Astrocyte of the cerebellum (primary cell): Measurements from ENCODE around the gene ETFDH.

Source experiments
- DNase-seq: peaks from one replicate; pipeline ENCODE4 v3.0.0-alpha.2; 2011; ENCODE audit warnings: low read depth
- H3K4me3 ChIP-seq: 2 replicates; pipeline ENCODE4 v1.5.1; 2011; ENCODE audit warnings: mild to moderate bottlenecking, low read depth, low read length, moderate library complexity
- in situ Hi-C: cut with HindIII; loops from 2 replicates; pipeline ENCODE4 v1.10.0; 2017; ENCODE audit warnings: low sequenced_read_pairs
- TF ChIP-seq, protein P1 (sequence below): IDR thresholded peaks from 2 replicates; pipeline ENCODE4 v1.5.1; 2012; ENCODE audit warnings: low read length, low read depth, moderate library complexity, mild to moderate bottlenecking; ENCODE audit errors: missing control alignments

Gene ETFDH

DNA sequence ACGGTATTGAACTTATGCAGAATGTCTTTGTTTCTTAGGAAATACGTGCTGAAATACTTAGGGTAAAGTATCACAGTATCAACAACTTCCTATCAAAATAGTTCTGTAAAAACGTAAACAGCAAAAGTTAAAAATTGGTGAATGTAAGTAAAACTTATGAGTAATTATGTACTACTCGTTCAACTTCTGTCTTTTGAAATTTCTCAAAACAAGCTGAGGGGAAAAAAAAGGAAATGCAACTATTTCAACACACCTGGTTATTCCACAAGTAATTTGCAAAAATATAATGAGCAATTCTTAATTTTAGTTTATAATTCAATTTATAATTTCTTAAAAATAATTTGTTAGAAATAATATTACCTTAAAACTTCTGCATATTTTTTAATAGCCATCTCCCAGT, 42.8 kb downstream of the ETFDH start:
- DNase-seq, result no peak
- no peak overlapping the region for H3K4me3 ChIP-seq
- in situ Hi-C loops, result loop anchor here (25.0 kb wide), 1 partner anchor 472 kb away; no protein-coding TSS in a partner anchor
- TF ChIP-seq, protein P1, sequence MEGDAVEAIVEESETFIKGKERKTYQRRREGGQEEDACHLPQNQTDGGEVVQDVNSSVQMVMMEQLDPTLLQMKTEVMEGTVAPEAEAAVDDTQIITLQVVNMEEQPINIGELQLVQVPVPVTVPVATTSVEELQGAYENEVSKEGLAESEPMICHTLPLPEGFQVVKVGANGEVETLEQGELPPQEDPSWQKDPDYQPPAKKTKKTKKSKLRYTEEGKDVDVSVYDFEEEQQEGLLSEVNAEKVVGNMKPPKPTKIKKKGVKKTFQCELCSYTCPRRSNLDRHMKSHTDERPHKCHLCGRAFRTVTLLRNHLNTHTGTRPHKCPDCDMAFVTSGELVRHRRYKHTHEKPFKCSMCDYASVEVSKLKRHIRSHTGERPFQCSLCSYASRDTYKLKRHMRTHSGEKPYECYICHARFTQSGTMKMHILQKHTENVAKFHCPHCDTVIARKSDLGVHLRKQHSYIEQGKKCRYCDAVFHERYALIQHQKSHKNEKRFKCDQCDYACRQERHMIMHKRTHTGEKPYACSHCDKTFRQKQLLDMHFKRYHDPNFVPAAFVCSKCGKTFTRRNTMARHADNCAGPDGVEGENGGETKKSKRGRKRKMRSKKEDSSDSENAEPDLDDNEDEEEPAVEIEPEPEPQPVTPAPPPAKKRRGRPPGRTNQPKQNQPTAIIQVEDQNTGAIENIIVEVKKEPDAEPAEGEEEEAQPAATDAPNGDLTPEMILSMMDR, result no peak

DNA sequence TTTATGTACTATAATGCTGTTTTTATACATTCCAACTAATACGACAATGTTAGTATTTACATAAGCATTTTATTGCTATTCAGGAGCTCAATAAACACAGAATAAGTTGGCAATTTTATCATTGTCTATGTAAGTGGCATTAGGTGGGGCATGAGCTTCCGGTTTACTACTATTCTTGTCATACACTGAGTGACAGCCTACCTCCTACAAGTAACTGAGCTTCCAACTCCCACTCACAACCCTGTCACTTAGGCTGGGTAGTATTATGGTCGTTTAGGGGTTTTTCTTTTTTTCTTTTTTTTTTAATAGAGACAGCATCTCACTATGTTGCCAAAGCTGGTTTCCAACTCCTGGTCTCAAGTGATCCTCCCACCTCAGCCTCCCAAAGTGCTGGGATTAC, 43.7 kb downstream of the ETFDH start:
- TF ChIP-seq, protein P1, result no peak
- H3K4me3 ChIP-seq, result no peak overlapping the region
- in situ Hi-C loops, result loop anchor here (25.0 kb wide), 1 partner anchor 471 kb away; no protein-coding TSS in a partner anchor
- DNase-seq, result no peak

DNA sequence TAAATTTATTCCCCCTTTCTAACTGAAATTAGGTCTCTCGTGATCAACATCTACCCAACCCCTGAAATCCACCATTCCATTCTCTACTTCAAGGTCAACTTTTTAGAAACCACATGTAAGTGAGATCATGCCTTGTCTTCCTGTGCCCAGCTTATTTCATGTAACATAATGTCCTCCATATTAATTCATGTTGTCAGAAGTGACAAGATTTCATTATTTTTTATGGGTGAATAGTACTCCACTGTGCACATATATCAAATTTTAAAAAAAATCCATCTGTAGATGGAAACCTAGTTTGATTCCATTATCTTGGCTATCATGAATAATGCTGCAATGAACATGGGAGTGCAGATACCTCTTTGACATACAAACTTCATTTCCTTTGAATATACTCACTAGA, 49.6 kb downstream of the ETFDH start:
- TF ChIP-seq, protein P1, result no peak
- no peak overlapping the region for H3K4me3 ChIP-seq
- DNase-seq, result no peak
- in situ Hi-C loops, result loop anchor here (25.0 kb wide), 1 partner anchor 466 kb away; no protein-coding TSS in a partner anchor

DNA sequence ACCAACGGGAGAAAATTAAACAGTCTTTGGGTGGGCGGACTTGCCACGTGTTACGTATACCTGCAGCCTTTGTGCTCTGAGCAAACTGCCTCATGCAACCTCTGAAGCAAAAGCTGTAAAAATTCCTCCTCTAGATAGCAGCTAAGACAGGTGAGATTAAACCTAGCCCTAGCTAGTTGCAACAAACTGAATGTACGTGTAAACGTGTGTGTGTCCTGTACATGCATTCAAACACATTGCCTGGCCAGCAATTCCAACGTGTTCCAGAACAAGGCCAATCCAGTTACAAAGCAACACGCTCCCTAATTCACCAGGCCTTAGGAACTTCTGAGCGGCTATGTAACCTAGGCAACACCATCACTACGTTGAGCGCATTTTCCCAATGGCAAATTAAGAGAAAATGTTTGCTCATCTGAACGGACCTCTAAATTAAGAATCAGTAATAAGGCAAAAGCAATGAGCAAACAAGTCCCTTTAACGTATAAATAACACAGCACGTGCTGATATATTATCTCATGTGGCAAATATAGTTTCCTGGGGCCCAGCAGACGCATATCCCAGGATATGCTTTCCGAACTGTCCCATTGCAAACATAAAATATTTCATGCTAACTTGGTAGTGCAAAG, 50.3 kb downstream of the ETFDH start:
- TF ChIP-seq, protein P1, result no peak
- DNase-seq, result no peak
- in situ Hi-C loops, result loop anchor here (25.0 kb wide), 1 partner anchor 465 kb away; no protein-coding TSS in a partner anchor
- peak overlapping the region; percentile 67 for H3K4me3 ChIP-seq

DNA sequence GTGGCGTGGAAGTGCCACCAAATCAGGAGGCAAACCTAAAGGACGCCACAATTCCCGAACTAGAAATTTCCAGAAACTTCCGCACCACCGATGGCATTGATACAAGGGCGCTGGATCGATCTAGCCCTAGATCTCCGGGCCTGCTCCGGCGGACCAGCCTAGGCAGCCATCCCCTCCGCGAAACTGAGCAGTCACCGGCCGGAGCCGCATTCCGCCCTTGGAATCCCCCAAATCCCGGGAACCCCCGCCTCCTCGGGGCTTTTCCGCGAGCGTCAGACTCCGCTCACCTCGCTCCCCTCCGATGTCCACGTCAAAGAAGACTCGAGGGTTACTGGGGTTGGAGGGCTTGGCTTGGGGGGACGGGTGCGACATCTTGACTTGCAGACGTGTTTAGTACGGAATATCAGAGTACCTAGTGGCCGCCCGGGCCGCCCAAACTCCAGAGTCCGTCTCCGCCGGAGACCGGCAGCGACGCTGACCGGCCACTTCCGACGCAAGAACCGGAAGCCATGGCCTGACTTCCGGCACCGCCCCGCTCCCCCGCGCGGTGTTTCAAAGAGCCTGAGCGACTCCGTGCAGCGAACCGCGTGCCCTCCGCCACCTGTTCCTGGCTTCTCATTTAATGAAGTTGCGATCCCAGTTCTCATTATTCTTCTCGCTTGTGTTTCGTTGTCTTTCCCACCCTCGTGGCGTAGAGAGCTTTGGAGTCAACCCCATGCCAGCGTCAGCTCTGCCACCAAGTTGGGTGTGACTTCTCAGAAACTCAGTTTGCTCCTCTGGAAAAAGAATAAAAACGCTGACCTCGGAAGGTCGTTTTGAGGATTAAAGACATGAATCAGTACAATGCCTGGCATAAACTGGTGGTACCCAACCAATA, 51.1 kb downstream of the ETFDH start, which contains the start of gene PPID:
PPID (minus strand) TSS at position 480 of the 877 bp plus-strand sequence; CDS start at position 372, 108 bp downstream.
- in situ Hi-C loops, result loop anchor here (25.0 kb wide), 1 partner anchor 464 kb away; no protein-coding TSS in a partner anchor
- TF ChIP-seq, protein P1, result no peak
- DNase-seq, result no peak
- peak within 1 kb of the TSS; percentile 67 for H3K4me3 ChIP-seq

DNA sequence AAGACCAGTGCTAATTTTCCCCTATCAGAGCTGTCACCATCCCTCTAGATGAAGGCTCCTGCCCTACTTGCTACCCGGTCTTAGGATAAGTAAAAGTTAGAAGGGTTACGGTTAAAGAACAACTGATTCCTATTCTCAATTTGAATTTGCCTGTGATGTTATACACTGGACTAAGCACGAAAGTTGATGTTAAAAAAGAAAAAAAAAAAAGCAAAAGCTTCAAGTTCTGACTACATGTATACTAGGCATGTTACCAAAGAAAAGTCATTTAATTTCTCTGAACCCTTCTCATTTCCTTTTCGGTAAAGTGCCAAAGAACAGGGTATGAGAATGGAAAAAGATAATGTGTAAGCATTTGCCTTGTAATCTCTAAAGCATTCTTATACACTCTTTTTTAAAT, 52.5 kb downstream of the ETFDH start:
- in situ Hi-C loops, result loop anchor here (25.0 kb wide), 1 partner anchor 463 kb away; no protein-coding TSS in a partner anchor
- TF ChIP-seq, protein P1, result no peak
- H3K4me3 ChIP-seq, result no peak overlapping the region
- DNase-seq, result no peak
